Coronary artery (tissue), 2 donors: ENCODE results near the gene TMUB2.

ENCODE experiments used
- DNase-seq: peaks from one replicate; pipeline ENCODE4 v3.0.0-alpha.2; 2017; ENCODE audit warnings: low spot score
- H3K27ac ChIP-seq, 2 donors: fragments of 200-600 bp; sonication (generic); one replicate each; pipeline ENCODE4 v1.5.1; 2016 to 2019
- H3K4me3 ChIP-seq: fragments of 200-600 bp; sonication (generic); 2 replicates; pipeline ENCODE4 v1.5.1; 2016; ENCODE audit warnings: mild to moderate bottlenecking, moderate library complexity
- TF ChIP-seq, protein P1 (sequence below): fragments of 200-600 bp; sonication (generic); IDR thresholded peaks from one replicate; pipeline ENCODE4 v1.5.1; 2019; ENCODE audit warnings: antibody characterized with exemption

TMUB2 gene

DNA sequence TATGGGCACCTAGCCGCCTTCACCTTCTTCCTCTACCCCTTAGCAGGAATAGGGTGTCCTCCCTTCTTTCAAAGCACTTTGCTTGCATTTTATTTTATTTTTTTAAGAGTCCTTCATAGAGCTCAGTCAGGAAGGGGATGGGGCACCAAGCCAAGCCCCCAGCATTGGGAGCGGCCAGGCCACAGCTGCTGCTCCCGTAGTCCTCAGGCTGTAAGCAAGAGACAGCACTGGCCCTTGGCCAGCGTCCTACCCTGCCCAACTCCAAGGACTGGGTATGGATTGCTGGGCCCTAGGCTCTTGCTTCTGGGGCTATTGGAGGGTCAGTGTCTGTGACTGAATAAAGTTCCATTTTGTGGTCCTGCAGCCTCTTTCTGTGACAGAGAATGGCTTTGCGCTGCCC lies 4.6 kb downstream of the TMUB2 start:
- no peak overlapping the region for H3K4me3 ChIP-seq
- no peak for DNase-seq
- TF ChIP-seq, protein P1, sequence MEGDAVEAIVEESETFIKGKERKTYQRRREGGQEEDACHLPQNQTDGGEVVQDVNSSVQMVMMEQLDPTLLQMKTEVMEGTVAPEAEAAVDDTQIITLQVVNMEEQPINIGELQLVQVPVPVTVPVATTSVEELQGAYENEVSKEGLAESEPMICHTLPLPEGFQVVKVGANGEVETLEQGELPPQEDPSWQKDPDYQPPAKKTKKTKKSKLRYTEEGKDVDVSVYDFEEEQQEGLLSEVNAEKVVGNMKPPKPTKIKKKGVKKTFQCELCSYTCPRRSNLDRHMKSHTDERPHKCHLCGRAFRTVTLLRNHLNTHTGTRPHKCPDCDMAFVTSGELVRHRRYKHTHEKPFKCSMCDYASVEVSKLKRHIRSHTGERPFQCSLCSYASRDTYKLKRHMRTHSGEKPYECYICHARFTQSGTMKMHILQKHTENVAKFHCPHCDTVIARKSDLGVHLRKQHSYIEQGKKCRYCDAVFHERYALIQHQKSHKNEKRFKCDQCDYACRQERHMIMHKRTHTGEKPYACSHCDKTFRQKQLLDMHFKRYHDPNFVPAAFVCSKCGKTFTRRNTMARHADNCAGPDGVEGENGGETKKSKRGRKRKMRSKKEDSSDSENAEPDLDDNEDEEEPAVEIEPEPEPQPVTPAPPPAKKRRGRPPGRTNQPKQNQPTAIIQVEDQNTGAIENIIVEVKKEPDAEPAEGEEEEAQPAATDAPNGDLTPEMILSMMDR, result no peak
- H3K27ac ChIP-seq, result no peak overlapping the region

DNA sequence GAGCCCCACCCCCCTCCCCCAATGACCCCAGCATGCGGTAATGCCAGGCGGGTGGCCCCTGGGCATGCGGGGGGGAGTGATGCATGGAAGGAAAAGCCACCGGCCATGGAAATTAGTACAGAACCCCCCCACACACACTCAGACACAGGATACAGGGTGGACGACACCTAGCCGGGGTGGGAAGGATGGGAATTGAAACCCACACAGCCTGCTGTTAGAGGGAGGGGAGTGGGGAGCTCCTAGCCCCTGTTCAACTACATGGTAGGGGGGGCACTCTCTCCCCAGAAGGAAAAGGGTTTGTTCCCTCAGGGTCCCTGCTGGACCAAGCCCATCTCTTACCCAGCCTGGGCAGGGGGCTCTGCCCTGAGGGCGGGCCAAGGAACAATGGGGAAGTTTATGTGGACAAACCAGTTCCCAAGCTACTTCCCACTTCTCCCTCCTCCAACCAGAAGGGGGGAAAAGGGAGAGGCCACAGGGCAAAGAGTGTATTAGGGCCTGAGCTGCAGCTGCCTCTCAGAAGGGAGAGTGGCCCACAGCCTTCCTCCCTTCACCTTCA lies 5.2 kb downstream of the TMUB2 start:
- peak overlapping the region in 1 of 2 donors; percentile 37 for H3K27ac ChIP-seq
- no peak for DNase-seq
- H3K4me3 ChIP-seq, result no peak overlapping the region
- TF ChIP-seq, protein P1, result no peak

DNA sequence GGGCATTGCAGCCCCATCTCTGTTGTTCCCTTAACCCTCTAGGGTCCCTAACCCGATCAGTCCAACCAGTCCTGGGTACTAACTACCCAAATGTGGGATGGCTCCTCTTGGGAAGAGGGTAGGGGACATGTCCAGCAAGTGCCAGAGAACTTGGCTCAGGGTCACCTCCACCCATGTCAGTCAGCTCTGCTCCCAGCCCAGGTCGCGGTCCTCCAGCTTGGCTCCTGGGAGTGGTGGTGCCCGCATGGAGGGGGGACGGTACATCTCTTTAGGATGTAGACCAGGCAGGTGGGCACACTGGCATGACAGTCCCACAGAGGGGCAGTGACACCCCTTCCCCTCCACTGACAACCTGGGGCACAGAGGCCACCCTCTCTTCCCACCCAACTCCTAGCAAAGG lies 6.0 kb downstream of the TMUB2 start:
- DNase-seq, result no peak
- Histone ChIP-seq H3K27ac (no peak overlapping the region), H3K4me3 (no peak overlapping the region)
- TF ChIP-seq, protein P1, result no peak

DNA sequence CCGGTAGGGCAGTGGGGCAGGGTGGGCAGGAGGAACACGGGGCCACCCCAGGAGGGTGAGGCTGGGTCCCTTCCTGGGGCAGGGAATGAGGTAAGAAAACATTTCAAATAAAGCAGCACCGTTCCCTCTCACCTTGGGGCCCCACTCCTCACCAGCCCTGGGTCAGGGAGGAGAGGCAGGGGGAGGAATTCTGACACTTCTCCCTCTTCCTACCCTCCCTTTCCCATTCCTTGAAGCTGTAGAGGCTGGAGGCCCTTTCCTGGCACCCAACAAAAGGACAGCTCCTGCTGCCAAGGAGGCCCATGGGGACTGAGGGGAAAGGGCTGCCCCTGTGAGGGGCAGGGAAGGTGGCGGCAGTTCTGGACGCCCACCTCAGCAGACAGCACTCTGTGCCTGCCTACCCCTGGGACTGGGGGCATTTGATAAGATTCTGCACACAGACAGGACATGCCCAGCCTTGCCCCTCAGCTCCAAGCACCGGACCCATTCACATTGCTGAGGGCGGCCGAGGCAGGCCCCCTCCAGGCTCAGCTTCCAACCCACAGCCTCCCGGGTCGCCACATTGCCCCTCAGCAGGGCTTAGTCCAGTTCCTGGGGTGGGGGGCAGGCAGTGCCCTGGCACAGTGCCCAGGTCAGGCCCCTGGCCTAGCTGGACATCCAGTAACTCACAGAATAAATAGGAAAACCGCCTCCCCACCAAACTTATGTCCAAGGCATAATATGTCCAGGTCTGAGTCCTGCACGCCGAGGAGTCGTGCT lies 6.7 kb downstream of the TMUB2 start:
- no peak for DNase-seq
- TF ChIP-seq, protein P1, result no peak
- no peak overlapping the region for H3K27ac ChIP-seq

DNA sequence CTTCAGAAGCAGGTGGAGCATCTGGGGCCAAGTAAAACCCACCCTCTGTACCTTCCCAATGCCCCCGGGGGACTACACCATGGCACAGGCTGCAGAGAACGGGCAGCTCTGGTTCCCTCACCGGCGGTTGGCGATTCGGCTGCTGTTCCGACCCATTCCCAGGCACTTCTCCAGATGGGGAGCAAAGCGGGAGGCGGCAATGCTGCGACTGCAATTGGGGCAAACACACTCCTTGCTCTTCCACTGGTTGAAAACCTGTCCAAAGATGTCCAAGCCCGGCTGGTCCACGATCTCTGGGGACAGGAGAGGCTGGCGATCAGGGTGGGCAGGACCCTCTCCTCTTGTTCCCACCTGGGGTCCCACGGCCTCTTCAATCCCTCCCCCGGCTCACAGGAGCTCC lies 10.3 kb downstream of the TMUB2 start:
- peak overlapping the region in 1 of 2 donors; percentile 98 for H3K27ac ChIP-seq
- no peak overlapping the region for H3K4me3 ChIP-seq
- DNase-seq, result no peak
- TF ChIP-seq, protein P1, result no peak

More for the DNA sequence above, 6.7 kb downstream of the TMUB2 start:
- no peak overlapping the region for H3K4me3 ChIP-seq

DNA sequence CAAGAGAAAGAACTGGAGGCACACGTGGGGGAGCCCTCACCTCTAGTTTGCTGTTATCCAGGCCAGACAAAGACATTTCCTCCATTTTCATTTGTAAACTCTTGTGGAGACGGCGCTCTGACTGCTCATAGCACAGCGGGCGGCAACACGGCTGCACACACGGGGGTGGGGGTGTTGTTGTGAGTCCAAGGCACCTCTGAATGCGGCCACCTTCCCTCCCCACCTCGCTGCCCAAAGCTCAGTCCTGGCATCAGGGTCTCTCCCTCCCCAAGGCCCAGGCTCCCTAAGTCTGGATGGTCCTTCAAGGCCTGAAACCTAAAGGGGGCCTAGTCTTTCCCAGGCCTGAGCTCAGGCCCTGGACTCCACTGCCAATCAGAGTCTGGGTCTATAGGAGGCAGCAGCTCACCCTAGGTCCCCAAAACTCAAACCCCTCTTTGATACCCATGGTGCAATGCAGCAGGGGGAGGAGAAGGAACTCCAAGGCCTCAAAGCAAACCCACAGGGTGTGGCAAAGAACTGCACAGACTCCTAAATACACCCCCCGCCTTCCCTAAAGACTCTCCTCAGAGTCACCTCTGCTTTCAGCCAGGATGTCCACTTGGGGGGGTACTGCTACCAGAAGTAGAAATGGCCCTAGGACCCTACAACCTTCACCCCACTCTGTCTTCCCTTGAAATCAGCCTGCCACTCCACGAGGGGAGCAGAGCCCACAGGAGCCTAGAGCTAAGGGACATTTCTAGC lies 11.4 kb downstream of the TMUB2 start:
- TF ChIP-seq, protein P1, result no peak
- peak overlapping the region; percentile 87 to 98 for H3K27ac ChIP-seq
- DNase-seq, result no peak
- H3K4me3 ChIP-seq, result peak overlapping the region; percentile 85
